AG04450 (cell line): ENCODE results near the gene AATK. TPM values are rescaled to one million over a fixed set of nuclear protein-coding genes. Genes with fewer than 3 reads are reported as not detected.

Experiments
- CTCF ChIA-PET: fragments of 300-600, 350-600 bp; formaldehyde crosslinking; extraction: SDS; loops from one replicate; lab custom pipeline; 2022; ENCODE audit warnings: antibody characterized with exemption, inconsistent platforms; lab: Charles Lee
- POLR2A ChIA-PET: fragments of 350-600 bp; formaldehyde crosslinking; extraction: SDS; loops from one replicate; lab custom pipeline; 2021; ENCODE audit warnings: antibody characterized with exemption, inconsistent platforms; lab: Yijun Ruan, JAX
- DNase-seq: peaks from one replicate; pipeline ENCODE4 v3.0.0-alpha.2; 2011; ENCODE audit warnings: low read depth, low spot score
- H3K27ac ChIP-seq: one replicate; pipeline ENCODE4 v1.5.1; 2012; ENCODE audit warnings: low read depth, low read length, control low read depth
- H3K27me3 ChIP-seq: one replicate; pipeline ENCODE4 v1.6.0; 2012; ENCODE audit warnings: low read length; ENCODE audit not compliant: control insufficient read depth, insufficient read depth
- H3K4me3 ChIP-seq: 2 replicates; pipeline ENCODE4 v1.5.1; 2011; ENCODE audit warnings: mild to moderate bottlenecking, low read depth, low read length, control low read depth
- H3K9me3 ChIP-seq: 2 replicates; pipeline ENCODE4 v1.5.1; 2012; ENCODE audit warnings: low read length; ENCODE audit not compliant: control insufficient read depth, insufficient read depth
- polyA plus RNA-seq: library from polyadenylated mRNA; depleted of rRNA; stranded (reverse); fragments of >200 nt; gene quantifications from 2 replicates; pipeline ENCODE4 v1.2.3, GENCODE V29; 2011
- TF ChIP-seq, protein P1 (sequence below): IDR thresholded peaks from 2 replicates; pipeline ENCODE4 v1.5.1; 2011; ENCODE audit warnings: low read depth, low read length, control low read depth, inconsistent platforms

Gene AATK
- polyA plus RNA-seq, 1 experiment = 0.16 TPM

GRCh38 chr17:81074875-81075274 lies 91.1 kb downstream of the AATK start:
- Histone ChIP-seq H3K9me3 (no peaks in the 10 kb centered on the region; the same call in 1 of the 2 replicates), H3K27me3 (no peaks in the 10 kb centered on the region), H3K4me3 (no peak overlapping the region), H3K27ac (no peak overlapping the region)
- DNase-seq = no peak
- ChIA-PET CTCF (no interaction called here), POLR2A (no interaction called here)
- TF ChIP-seq, protein P1, sequence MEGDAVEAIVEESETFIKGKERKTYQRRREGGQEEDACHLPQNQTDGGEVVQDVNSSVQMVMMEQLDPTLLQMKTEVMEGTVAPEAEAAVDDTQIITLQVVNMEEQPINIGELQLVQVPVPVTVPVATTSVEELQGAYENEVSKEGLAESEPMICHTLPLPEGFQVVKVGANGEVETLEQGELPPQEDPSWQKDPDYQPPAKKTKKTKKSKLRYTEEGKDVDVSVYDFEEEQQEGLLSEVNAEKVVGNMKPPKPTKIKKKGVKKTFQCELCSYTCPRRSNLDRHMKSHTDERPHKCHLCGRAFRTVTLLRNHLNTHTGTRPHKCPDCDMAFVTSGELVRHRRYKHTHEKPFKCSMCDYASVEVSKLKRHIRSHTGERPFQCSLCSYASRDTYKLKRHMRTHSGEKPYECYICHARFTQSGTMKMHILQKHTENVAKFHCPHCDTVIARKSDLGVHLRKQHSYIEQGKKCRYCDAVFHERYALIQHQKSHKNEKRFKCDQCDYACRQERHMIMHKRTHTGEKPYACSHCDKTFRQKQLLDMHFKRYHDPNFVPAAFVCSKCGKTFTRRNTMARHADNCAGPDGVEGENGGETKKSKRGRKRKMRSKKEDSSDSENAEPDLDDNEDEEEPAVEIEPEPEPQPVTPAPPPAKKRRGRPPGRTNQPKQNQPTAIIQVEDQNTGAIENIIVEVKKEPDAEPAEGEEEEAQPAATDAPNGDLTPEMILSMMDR = no peak

- CTCF ChIA-PET = no interaction called here
- POLR2A ChIA-PET = no interaction called here
- Histone ChIP-seq H3K4me3 (no peak overlapping the region), H3K27me3 (no peaks in the 10 kb centered on the region), H3K9me3 (no peaks in the 10 kb centered on the region; the same call in 1 of the 2 replicates), H3K27ac (no peak overlapping the region)
- TF ChIP-seq, protein P1 = no peak
- DNase-seq = no peak
Measured at GRCh38 chr17:81073967-81074839, 91.8 kb downstream of the AATK start.

DNA sequence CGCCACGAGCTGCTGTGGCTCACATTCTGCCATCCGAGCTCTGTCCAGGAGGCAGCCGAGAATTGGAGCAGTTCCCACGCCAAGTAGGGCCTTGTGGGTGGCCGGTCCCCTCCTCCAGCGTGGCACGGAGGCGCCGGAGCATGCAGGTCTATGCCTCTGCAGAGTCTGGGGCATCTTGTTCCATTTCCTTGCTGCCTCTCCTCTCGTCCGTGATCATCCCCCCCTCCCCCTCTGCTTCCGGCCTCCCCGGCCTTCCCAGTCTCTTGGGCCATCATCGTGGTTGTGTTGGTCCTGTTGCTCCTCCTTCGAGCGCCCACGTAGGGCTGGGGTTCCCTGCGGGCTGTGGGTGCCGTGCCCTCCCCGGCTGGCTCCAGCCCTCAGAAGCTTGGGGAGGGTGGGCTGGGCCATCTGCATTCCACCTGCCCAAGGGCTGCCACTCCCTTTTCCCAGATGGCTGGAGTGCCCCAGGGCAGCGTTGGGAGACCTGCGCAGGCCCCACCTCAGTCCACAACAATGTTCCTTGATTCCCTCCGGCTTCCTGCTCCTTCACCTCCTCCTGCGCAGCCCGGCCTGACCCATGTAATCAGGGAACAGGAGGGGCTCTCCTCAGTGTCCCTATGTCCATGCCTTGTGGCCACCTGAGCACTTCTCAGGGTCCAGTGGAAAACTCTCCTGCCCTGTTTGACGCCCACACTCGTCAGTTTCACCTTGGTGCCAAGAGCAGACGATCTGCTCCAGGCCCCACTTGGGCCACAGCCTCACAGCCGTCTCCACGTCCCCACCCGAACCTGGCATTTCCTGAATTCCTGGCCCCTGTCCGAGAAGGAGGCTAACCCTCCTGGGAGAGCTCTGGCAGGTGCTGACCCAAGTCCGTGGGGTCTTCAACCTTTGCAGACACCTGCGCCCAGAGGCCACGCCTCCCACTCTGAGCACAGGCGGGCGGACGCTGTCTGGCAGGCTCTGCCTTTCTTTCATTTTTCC lies 94.0 kb downstream of the AATK start:
- H3K4me3 ChIP-seq = no peak overlapping the region
- CTCF ChIA-PET = no interaction called here
- H3K9me3 ChIP-seq = no peaks in the 10 kb centered on the region; the same call in 1 of the 2 replicates
- TF ChIP-seq, protein P1 = no peak
- no peak overlapping the region for H3K27ac ChIP-seq
- no peak for DNase-seq
- POLR2A ChIA-PET = no interaction called here
- no peaks in the 10 kb centered on the region for H3K27me3 ChIP-seq

GRCh38 chr17:81070541-81071246 lies 95.3 kb downstream of the AATK start:
- no peak overlapping the region for H3K4me3 ChIP-seq
- H3K27ac ChIP-seq = no peak overlapping the region
- no peaks in the 10 kb centered on the region; the same call in 1 of the 2 replicates for H3K9me3 ChIP-seq
- TF ChIP-seq, protein P1 = no peak
- no peak for DNase-seq
- no peaks in the 10 kb centered on the region for H3K27me3 ChIP-seq
- ChIA-PET CTCF (no interaction called here), POLR2A (no interaction called here)
